Astrocyte of the cerebellum (primary cell): ENCODE results near the gene SLC6A2.

Experiments
- DNase-seq: peaks from one replicate; pipeline ENCODE4 v3.0.0-alpha.2; 2011; ENCODE audit warnings: low read depth
- H3K4me3 ChIP-seq: 2 replicates; pipeline ENCODE4 v1.5.1; 2011; ENCODE audit warnings: mild to moderate bottlenecking, low read depth, low read length, moderate library complexity
- in situ Hi-C: cut with HindIII; loops from 2 replicates; pipeline ENCODE4 v1.10.0; 2017; ENCODE audit warnings: low sequenced_read_pairs
- TF ChIP-seq, protein P1 (sequence below): IDR thresholded peaks from 2 replicates; pipeline ENCODE4 v1.5.1; 2012; ENCODE audit warnings: low read length, low read depth, moderate library complexity, mild to moderate bottlenecking; ENCODE audit errors: missing control alignments

SLC6A2 gene

DNA sequence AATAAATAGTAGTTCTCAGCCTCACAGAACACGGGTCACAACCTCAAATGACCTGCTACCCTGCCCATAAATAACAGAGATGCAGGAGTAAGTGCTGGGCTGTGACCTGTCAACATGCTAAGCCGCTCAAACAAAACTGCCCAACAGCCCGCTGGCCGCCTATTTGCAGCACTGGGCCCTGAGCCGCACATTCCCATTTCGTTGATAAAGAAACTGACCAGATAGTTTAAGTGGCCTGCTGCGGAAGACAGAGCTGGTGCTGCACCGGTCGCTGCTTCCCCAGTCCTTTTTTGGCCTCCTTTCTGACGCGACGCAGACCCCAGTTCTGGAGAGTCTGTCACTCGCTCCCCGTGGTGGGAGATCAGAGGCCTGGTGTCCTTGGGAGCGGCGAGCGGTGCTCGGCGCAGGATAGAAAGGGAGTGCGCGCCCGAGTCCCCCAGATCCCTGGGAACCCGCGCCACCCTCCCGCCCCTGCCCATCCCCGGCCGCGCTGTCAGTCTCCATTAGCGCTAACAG, 349 bp upstream of the SLC6A2 start:
- TF ChIP-seq, protein P1, sequence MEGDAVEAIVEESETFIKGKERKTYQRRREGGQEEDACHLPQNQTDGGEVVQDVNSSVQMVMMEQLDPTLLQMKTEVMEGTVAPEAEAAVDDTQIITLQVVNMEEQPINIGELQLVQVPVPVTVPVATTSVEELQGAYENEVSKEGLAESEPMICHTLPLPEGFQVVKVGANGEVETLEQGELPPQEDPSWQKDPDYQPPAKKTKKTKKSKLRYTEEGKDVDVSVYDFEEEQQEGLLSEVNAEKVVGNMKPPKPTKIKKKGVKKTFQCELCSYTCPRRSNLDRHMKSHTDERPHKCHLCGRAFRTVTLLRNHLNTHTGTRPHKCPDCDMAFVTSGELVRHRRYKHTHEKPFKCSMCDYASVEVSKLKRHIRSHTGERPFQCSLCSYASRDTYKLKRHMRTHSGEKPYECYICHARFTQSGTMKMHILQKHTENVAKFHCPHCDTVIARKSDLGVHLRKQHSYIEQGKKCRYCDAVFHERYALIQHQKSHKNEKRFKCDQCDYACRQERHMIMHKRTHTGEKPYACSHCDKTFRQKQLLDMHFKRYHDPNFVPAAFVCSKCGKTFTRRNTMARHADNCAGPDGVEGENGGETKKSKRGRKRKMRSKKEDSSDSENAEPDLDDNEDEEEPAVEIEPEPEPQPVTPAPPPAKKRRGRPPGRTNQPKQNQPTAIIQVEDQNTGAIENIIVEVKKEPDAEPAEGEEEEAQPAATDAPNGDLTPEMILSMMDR, result no peak
- H3K4me3 ChIP-seq, result no peak overlapping the region
- no peak for DNase-seq
- in situ Hi-C loops, result no loop called here

DNA sequence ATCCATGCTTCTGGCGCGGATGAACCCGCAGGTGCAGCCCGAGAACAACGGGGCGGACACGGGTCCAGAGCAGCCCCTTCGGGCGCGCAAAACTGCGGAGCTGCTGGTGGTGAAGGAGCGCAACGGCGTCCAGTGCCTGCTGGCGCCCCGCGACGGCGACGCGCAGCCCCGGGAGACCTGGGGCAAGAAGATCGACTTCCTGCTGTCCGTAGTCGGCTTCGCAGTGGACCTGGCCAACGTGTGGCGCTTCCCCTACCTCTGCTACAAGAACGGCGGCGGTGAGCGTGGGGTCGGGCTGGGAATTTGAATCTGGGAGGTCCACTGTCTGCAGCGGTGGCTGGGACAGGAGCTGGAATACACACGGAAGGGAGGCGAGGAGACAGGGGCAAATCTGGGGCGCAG, 904 bp downstream of the SLC6A2 start:
- in situ Hi-C loops, result no loop called here
- TF ChIP-seq, protein P1, result no peak
- H3K4me3 ChIP-seq, result no peak overlapping the region
- DNase-seq, result no peak

DNA sequence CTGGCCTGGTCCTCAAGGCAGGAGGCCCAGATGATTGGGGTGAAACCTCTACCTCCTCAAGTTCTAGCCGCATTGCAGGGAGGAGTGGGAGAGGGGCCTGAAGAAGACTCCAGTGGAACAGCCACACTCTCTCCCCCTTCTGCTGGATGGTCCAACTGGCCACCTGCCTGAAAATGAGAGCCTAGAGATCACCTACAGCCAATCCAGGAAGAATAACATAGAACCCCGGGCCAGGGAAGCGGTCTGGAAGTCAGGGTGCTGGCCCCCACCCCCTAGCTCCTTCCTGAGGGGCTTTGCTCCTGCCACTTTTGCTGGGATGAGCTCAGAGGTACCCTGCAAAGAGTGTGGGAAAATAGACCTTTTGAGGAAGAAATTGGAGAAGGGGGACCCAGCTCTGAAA, 1.8 kb downstream of the SLC6A2 start:
- H3K4me3 ChIP-seq, result no peak overlapping the region
- no peak for DNase-seq
- in situ Hi-C loops, result no loop called here
- TF ChIP-seq, protein P1, result no peak

DNA sequence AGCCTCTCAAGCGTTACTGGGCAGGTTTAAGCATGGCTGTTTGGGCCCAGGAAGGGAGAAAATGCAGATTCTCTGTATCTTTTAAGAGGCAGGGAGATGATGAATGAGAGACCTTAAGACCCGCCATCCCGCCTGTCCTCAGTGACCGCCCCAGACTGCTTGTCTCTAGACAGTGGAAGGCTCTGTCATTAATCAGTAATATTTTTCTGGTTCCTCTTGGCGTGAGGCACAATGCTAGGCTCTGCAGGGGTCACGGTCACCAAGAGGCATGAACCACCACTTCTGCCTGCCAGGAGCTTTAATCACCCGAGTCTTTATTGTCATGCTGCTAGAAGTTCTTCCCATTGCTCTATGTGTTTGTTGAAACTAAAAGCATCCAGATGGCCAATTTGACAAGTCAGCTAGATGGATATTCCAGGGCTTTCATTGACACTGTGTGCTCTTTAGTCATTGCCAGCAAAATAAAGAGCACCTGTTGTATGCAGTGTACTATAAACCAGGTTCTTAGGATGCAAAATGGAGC, 3.2 kb downstream of the SLC6A2 start:
- in situ Hi-C loops, result no loop called here
- H3K4me3 ChIP-seq, result no peak overlapping the region
- DNase-seq, result no peak
- TF ChIP-seq, protein P1, result no peak

DNA sequence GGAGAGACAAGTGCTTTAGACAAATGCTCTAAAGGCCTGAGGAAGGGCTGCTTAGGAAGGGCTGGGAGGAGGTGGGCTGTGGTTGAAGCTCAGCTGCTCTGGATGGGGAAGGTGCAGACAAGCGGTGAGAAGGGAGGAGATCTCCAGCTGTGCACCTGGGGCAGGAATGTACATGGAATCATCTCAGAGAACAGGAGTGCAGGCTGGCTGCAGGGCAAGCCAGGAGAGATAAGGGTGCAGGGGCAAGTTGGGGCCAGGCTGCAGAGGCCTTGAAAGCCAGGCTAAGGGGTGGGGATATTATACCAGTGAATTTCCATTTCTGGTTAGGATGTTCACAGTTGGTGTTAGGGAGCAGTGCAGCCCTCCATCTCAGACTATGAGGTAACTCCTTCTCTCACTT, 4.2 kb downstream of the SLC6A2 start:
- no peak for DNase-seq
- no peak overlapping the region for H3K4me3 ChIP-seq
- TF ChIP-seq, protein P1, result no peak
- in situ Hi-C loops, result no loop called here

DNA sequence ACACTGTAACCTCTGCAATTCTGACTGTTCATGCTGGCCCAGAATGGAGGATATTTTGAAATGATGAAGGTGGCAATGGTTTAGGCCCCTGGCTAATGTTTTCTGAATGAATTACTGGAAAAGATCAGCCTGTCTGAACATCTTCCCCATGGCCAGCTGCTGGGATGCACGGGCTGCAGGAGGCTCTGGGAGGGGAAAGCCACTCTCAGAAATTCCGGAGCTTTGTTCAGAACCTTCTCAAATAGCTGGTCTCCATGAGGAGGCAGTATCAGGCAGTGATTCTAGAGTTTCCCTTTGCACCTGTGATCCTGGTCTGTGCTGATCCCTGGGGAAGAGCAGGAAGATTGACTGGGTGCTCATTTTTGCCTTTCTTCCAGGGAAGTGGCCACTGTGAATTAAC, 5.0 kb downstream of the SLC6A2 start:
- H3K4me3 ChIP-seq, result no peak overlapping the region
- in situ Hi-C loops, result no loop called here
- TF ChIP-seq, protein P1, result no peak
- no peak for DNase-seq
